ENCODE results near the gene DEFB115. TPM values are rescaled to one million over a fixed set of nuclear protein-coding genes. Genes with fewer than 3 reads are reported as not detected.

The DEFB115 gene, protein sequence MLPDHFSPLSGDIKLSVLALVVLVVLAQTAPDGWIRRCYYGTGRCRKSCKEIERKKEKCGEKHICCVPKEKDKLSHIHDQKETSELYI
- total RNA-seq (not detected), polyA plus RNA-seq (not detected)
- long read RNA-seq, donor 1 = 0 reads
- long read RNA-seq, donor 2 = 0 reads
- long read RNA-seq, donor 3 = 0 reads
- long read RNA-seq, donor 4 = 0 reads
- long read RNA-seq, donor 5 = 0 reads
- long read RNA-seq, donor 6 = 0 reads
- long read RNA-seq, donor 7 = 0 reads
- long read RNA-seq, donor 8 = 0 reads
- long read RNA-seq, donor 9 = 0 reads
- long read RNA-seq, donor 10 = 0 reads

DNA sequence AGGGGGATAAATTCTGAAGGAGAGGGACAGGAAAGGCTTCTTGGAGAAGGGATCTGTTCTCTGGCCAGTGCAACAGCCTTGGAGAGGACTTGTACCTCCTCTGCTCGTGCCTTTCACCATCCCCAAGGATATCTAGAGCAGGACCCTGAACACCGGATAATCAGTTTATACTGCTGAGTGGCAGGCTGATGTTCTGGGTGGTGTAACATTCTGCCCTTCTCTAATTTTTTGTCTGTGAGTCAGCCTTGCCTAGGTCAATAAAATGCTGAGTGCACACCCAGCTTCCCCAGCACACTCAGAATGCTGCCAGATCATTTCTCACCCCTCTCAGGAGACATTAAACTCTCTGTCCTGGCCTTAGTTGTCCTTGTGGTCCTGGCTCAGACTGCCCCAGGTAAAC, at the start of gene DEFB115:
Gene DEFB115, plus strand, starts transcription at position 301 of the 400 bp plus-strand sequence. Its CDS starts 0 bp downstream, at position 301.
- H3K36me3 ChIP-seq (replicated peaks in 1 of 2) = no peaks in the 10 kb centered on the region
- DNase-seq = no peak
- H3K27me3 ChIP-seq = no peaks in the 10 kb centered on the region
- H3K9me3 ChIP-seq (replicated peaks in 1 of 3) = no peaks in the 10 kb centered on the region
- intact Hi-C loops (cut with DNase I) = no loop called here
- no peaks in the 10 kb centered on the region for H3K4me1 ChIP-seq (replicated peaks in 1 of 2)
- no peak within 1 kb of the TSS for H3K27ac ChIP-seq
- H3K4me3 ChIP-seq = no peak within 1 kb of the TSS
- no peak for TF ChIP-seq POLR2A (IDR thresholded peaks at IDR 0.05)
- TF ChIP-seq, protein P1, sequence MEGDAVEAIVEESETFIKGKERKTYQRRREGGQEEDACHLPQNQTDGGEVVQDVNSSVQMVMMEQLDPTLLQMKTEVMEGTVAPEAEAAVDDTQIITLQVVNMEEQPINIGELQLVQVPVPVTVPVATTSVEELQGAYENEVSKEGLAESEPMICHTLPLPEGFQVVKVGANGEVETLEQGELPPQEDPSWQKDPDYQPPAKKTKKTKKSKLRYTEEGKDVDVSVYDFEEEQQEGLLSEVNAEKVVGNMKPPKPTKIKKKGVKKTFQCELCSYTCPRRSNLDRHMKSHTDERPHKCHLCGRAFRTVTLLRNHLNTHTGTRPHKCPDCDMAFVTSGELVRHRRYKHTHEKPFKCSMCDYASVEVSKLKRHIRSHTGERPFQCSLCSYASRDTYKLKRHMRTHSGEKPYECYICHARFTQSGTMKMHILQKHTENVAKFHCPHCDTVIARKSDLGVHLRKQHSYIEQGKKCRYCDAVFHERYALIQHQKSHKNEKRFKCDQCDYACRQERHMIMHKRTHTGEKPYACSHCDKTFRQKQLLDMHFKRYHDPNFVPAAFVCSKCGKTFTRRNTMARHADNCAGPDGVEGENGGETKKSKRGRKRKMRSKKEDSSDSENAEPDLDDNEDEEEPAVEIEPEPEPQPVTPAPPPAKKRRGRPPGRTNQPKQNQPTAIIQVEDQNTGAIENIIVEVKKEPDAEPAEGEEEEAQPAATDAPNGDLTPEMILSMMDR (IDR thresholded peaks at IDR 0.05) = no peak
- WGBS, 4 donors = 37 to 41% (median 39%) methylated on average over 2 of the region's 2 CpGs

DNA sequence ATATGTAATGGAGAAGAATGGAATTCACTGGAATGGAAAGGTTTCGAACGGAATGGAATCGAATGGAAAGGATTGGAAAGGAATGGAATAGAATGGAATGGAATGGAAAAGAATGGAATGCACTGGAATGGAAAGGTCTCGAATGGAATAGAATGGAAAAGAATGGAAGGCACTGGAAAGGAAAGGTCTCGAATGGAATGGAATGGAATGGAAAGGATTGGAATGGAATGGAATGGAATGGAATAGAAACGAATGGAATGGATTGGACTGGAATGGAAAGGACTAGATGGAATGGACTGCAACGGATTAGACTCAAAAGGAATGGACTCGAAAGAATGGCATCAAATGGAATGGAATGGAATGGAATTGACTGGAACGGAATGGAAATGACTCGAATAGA, 20.5 kb upstream of the DEFB115 start:
- no peak for DNase-seq
- 63 to 74% (median 66%) methylated on average over 10 of the region's 10 CpGs for WGBS, 4 donors
- Histone ChIP-seq H3K27me3 (no peaks in the 10 kb centered on the region), H3K9me3 (replicated peaks in 1 of 3) (no peaks in the 10 kb centered on the region), H3K27ac (no peak overlapping the region), H3K36me3 (replicated peaks in 1 of 2) (no peaks in the 10 kb centered on the region), H3K4me1 (replicated peaks in 1 of 2) (no peaks in the 10 kb centered on the region), H3K4me3 (no peak overlapping the region)
- intact Hi-C loops (cut with DNase I) = no loop called here
- no peak for TF ChIP-seq POLR2A (IDR thresholded peaks at IDR 0.05)
- TF ChIP-seq, protein P1 (IDR thresholded peaks at IDR 0.05) = no peak

DNA sequence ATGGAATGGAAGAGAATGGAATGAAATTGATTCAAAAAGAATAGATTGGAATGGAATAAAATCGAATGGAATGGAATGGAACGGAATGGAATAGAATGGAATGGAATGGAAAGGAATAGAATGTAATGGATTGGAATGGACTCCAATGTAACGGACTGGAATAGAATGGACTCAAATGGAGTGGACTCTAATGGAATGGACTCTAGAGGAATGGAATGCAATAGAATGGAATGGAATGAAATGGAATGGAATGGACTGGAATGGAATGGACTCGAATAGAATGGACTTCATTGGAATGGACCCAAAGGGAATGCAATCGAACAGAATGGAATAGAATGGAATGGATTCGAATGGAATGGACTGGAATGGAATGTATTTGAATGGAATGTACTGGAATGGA, 19.7 kb upstream of the DEFB115 start:
- DNase-seq = no peak
- Histone ChIP-seq H3K4me3 (no peak overlapping the region), H3K4me1 (replicated peaks in 1 of 2) (no peaks in the 10 kb centered on the region), H3K9me3 (replicated peaks in 1 of 3) (no peaks in the 10 kb centered on the region), H3K36me3 (replicated peaks in 1 of 2) (no peaks in the 10 kb centered on the region), H3K27me3 (no peaks in the 10 kb centered on the region), H3K27ac (no peak overlapping the region)
- 61 to 65% (median 63%) methylated on average over 6 of the region's 6 CpGs for WGBS, 4 donors
- TF ChIP-seq, protein P1 (IDR thresholded peaks at IDR 0.05) = no peak
- TF ChIP-seq POLR2A (IDR thresholded peaks at IDR 0.05) = no peak
- intact Hi-C loops (cut with DNase I) = no loop called here

DNA sequence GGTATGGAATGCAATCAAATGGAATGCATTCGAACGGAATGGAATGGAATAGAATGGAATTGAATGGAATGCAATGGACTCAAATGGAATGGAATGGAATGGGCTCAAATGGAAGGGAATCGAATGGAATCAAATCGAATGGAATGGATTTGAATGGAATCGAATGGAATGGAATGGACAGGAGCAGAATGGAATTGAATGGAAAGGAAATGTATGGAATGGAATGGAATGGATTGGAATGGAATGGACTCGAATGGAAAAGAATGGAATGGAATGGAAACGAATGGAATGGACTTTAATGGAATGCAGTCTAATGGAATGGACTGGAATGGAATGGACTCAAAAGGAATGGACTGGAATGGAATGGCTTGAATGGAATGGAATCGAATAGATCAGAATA, 18.3 kb upstream of the DEFB115 start:
- no peak for TF ChIP-seq POLR2A (IDR thresholded peaks at IDR 0.05)
- TF ChIP-seq, protein P1 (IDR thresholded peaks at IDR 0.05) = no peak
- Histone ChIP-seq H3K27ac (no peak overlapping the region), H3K4me1 (replicated peaks in 1 of 2) (no peaks in the 10 kb centered on the region), H3K27me3 (no peaks in the 10 kb centered on the region), H3K4me3 (no peak overlapping the region), H3K36me3 (replicated peaks in 1 of 2) (no peaks in the 10 kb centered on the region), H3K9me3 (replicated peaks in 1 of 3) (no peaks in the 10 kb centered on the region)
- intact Hi-C loops (cut with DNase I) = no loop called here
- no peak for DNase-seq
- WGBS, 4 donors = 59 to 70% (median 66%) methylated on average over 8 of the region's 8 CpGs

Measured in adrenal gland (tissue), 19 donors.